CD14-positive monocyte (primary cell): Measurements from ENCODE around the gene RNF133. TPM values are rescaled to one million over a fixed set of nuclear protein-coding genes. Genes with fewer than 3 reads are reported as not detected.
A peak's percentile ranks its signal among the peaks of the same experiment; 100 is the strongest.

Experiments
- DNase-seq, 3 donors: peaks; one replicate each; pipeline ENCODE4 v3.0.0-alpha.2; 2011 to 2022
- H2AFZ ChIP-seq: 2 replicates; pipeline ENCODE4 v1.6.0; 2012; ENCODE audit warnings: mild to moderate bottlenecking, low read depth, low read length, inconsistent platforms; ENCODE audit not compliant: insufficient read depth, poor library complexity, severe bottlenecking
- H3K27ac ChIP-seq, 2 donors: 1 replicate in 1 of 2; 2 replicates in 1 of 2; pipeline ENCODE4 v1.5.1; 2012 to 2013; ENCODE audit warnings: low read length in 2 of 2, control low read depth in 1 of 2, inconsistent platforms in 1 of 2, low read depth in 1 of 2, mild to moderate bottlenecking in 1 of 2
- H3K27me3 ChIP-seq, 2 donors: one replicate each; pipeline versions ENCODE4 v1.6.0 to v1.6.1; 2011 to 2013; ENCODE audit warnings: low read length in 2 of 2; ENCODE audit not compliant: control insufficient read depth in 2 of 2, insufficient read depth in 2 of 2
- H3K36me3 ChIP-seq, 2 donors: replicated peaks in 1 of 2; 1 replicate in 1 of 2; 2 replicates in 1 of 2; pipeline versions ENCODE4 v1.5.1 to v1.6.1; 2012 to 2013; ENCODE audit warnings: low read length in 2 of 2, control low read depth in 1 of 2, inconsistent platforms in 1 of 2, mild to moderate bottlenecking in 1 of 2; ENCODE audit not compliant: insufficient read depth in 2 of 2, control insufficient read depth in 1 of 2
- H3K4me1 ChIP-seq, 2 donors: 1 replicate in 1 of 2; 2 replicates in 1 of 2; pipeline versions ENCODE4 v1.5.1 to v1.6.1; 2012 to 2013; ENCODE audit warnings: low read length in 2 of 2, control low read depth in 1 of 2, inconsistent platforms in 1 of 2, mild to moderate bottlenecking in 1 of 2, moderate library complexity in 1 of 2; ENCODE audit not compliant: insufficient read depth in 2 of 2, control insufficient read depth in 1 of 2
- H3K4me2 ChIP-seq: replicated peaks from 2 replicates; pipeline ENCODE3; 2012; ENCODE audit warnings: low read length, moderate library complexity, mild to moderate bottlenecking; ENCODE audit not compliant: poor library complexity, severe bottlenecking; ENCODE audit errors: extremely low read depth
- H3K4me3 ChIP-seq, 3 experiments: fragments of 200-600 bp in 1 of 3; sonication (generic) in 1 of 3; replicated peaks in 1 of 3; 1 replicate in 2 of 3; 2 replicates in 1 of 3; pipeline ENCODE4 v1.5.1; 2011 to 2013; ENCODE audit warnings: low read length in 3 of 3, mild to moderate bottlenecking in 3 of 3, control low read depth in 2 of 3, low read depth in 2 of 3, inconsistent platforms in 1 of 3, moderate library complexity in 1 of 3
- H3K79me2 ChIP-seq: 2 replicates; pipeline ENCODE4 v1.6.0; 2012; ENCODE audit warnings: mild to moderate bottlenecking, control low read depth, inconsistent platforms, low read length, moderate library complexity; ENCODE audit not compliant: insufficient read depth
- H3K9ac ChIP-seq: 2 replicates; pipeline ENCODE4 v1.6.0; 2017; ENCODE audit warnings: low read length, mild to moderate bottlenecking; ENCODE audit not compliant: insufficient read depth, poor library complexity, severe bottlenecking
- H3K9me3 ChIP-seq, 2 donors: replicated peaks in 1 of 2; 1 replicate in 1 of 2; 2 replicates in 1 of 2; pipeline versions ENCODE4 v1.5.1 to v1.6.1; 2012 to 2013; ENCODE audit warnings: low read length in 2 of 2, control low read depth in 1 of 2; ENCODE audit not compliant: control insufficient read depth in 1 of 2, insufficient read depth in 1 of 2
- H4K20me1 ChIP-seq: 2 replicates; pipeline ENCODE4 v1.6.0; 2012; ENCODE audit warnings: mild to moderate bottlenecking, low read length, control low read depth, moderate library complexity; ENCODE audit not compliant: insufficient read depth
- H3K27ac Mint-ChIP-seq, 7 donors: one replicate each; pipeline ENCODE4 v1.8.0; 2020; ENCODE audit warnings: mild to moderate bottlenecking in 7 of 7, mixed read lengths in 7 of 7, moderate library complexity in 6 of 7, inconsistent platforms in 2 of 7
- H3K27me3 Mint-ChIP-seq, 3 donors: one replicate each; pipeline ENCODE4 v1.8.0; 2021 to 2022; ENCODE audit warnings: low read depth in 3 of 3, mild to moderate bottlenecking in 3 of 3, mixed read lengths in 3 of 3, moderate library complexity in 3 of 3, inconsistent platforms in 1 of 3
- H3K36me3 Mint-ChIP-seq, 2 donors: one replicate each; pipeline ENCODE4 v1.8.0; 2020; ENCODE audit warnings: mixed read lengths in 2 of 2, inconsistent platforms in 1 of 2, mild to moderate bottlenecking in 1 of 2
- H3K4me1 Mint-ChIP-seq: one replicate; pipeline ENCODE4 v1.8.0; 2020; ENCODE audit warnings: mild to moderate bottlenecking, mixed read lengths
- H3K4me3 Mint-ChIP-seq, 2 donors: one replicate each; pipeline ENCODE4 v1.8.0; 2020; ENCODE audit warnings: mild to moderate bottlenecking in 2 of 2, mixed read lengths in 2 of 2, moderate library complexity in 1 of 2
- H3K9me3 Mint-ChIP-seq, 7 donors: one replicate each; pipeline ENCODE4 v1.8.0; 2020 to 2022; ENCODE audit warnings: mixed read lengths in 7 of 7, mild to moderate bottlenecking in 6 of 7, moderate library complexity in 6 of 7, inconsistent platforms in 2 of 7
- WGBS: methylation state at CpG from one replicate; pipeline ENCODE4 v1.1.5; 2013; ENCODE audit warnings: missing lambda C conversion rate; ENCODE audit not compliant: insufficient coverage; 5-methylcytosine and 5-hydroxymethylcytosine counted together
- intact Hi-C, 2 donors: fragments of 100-400 bp; cut with micrococcal nuclease; formaldehyde crosslinking; loops; one replicate each; pipeline versions ENCODE4 v1.15.0 to v1.15.1; 2023
- polyA plus RNA-seq, 3 donors: library from polyadenylated mRNA; depleted of rRNA in 1 of 3; unstranded in 2 of 3; stranded (reverse) in 1 of 3; fragments of 300-500 nt in 2 of 3; fragments of >200 nt in 1 of 3; fragmentation: Illumina TruSeq in 2 of 3; gene quantifications; 1 replicate in 2 of 3; 2 replicates in 1 of 3; pipeline ENCODE4 v1.2.3, GENCODE V29; 2012 to 2021
- TF ChIP-seq, protein P1 (sequence below): fragments of 200-600 bp; IDR thresholded peaks from one replicate; pipeline ENCODE4 v1.8.0; 2022; ENCODE audit warnings: antibody characterized with exemption, mild to moderate bottlenecking

Gene RNF133
- polyA plus RNA-seq, 3 donors: not detected

DNA sequence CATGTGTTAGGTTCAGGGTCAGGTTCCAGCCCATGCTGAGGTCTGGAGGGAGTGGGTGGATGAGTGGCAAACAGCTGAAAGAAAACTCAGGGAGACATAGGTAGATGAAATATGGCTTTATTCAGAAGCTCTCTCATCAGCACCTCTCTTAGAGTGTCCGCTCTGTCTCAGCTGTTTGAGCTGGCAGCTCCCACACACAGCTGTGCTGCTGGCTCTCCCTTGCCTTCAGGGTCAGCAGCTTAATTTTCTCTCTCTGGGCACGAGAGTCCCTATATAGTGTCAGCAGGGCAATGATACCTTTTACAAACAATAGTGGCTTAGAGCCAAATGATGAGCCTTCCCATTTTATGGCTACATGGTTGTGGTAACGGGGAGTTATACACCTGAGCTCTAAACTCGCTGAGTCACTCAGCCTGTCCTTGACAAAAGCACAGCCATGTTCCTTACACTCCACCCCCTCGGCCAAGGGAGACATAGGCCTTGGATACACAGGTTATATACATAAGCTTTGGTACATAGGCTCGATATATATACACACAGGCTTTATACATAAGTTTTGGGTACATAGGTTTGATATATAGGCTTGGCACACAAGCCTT lies 10.4 kb downstream of the RNF133 start:
- Histone ChIP-seq H3K9ac (no peak overlapping the region), H3K9me3 (peaks cover 8 to 34% of the 10 kb centered on the region in 2 donors), H2AFZ (no peak overlapping the region), H3K79me2 (no peaks in the 10 kb centered on the region), H3K4me1 (no peaks in the 10 kb centered on the region), H4K20me1 (no peaks in the 10 kb centered on the region), H3K27ac (no peak overlapping the region), H3K4me2 (no peak overlapping the region), H3K36me3 (no peaks in the 10 kb centered on the region), H3K27me3 (no peaks in the 10 kb centered on the region), H3K4me3 (no peak overlapping the region)
- H3K4me1 Mint-ChIP-seq: no peaks in the 10 kb centered on the region
- H3K27me3 Mint-ChIP-seq: no peaks in the 10 kb centered on the region
- H3K36me3 Mint-ChIP-seq: no peaks in the 10 kb centered on the region
- TF ChIP-seq, protein P1, sequence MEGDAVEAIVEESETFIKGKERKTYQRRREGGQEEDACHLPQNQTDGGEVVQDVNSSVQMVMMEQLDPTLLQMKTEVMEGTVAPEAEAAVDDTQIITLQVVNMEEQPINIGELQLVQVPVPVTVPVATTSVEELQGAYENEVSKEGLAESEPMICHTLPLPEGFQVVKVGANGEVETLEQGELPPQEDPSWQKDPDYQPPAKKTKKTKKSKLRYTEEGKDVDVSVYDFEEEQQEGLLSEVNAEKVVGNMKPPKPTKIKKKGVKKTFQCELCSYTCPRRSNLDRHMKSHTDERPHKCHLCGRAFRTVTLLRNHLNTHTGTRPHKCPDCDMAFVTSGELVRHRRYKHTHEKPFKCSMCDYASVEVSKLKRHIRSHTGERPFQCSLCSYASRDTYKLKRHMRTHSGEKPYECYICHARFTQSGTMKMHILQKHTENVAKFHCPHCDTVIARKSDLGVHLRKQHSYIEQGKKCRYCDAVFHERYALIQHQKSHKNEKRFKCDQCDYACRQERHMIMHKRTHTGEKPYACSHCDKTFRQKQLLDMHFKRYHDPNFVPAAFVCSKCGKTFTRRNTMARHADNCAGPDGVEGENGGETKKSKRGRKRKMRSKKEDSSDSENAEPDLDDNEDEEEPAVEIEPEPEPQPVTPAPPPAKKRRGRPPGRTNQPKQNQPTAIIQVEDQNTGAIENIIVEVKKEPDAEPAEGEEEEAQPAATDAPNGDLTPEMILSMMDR: no peak
- intact Hi-C loops: no loop called here
- peaks cover 0 to 13% (median 4%) of the 10 kb centered on the region in 7 donors for H3K9me3 Mint-ChIP-seq
- 100% methylated on average over 1 of the region's 6 CpGs for WGBS
- DNase-seq: no peak
- H3K4me3 Mint-ChIP-seq: no peak overlapping the region
- peak overlapping the region in 1 of 7 donors; percentile 61 for H3K27ac Mint-ChIP-seq

DNA sequence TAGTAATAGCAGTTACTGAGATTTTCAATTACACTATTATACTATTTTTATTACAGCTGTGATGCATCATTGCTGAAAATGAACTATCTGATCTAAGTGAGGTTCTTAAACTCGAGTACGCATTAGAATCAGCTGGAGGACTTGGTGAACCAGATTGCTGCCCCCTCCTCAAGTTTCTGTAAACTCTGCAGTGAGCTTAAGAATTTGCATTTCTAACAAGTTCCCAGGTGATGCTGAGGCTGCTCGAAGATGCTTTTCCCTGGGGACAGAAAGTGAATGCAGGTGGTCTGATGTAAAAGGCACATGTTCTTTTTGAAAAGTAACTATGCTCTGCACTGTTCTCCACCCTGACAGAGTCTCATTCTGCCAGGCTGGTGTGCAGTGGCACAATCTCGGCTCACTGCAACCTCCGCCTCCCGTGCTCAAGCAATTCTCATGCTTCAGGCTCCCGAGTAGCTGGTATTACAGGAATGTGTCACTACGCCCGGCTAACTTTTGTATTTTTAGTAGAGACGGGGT lies 12.5 kb downstream of the RNF133 start:
- WGBS: 66% methylated on average over 9 of the region's 10 CpGs
- H3K27me3 Mint-ChIP-seq: no peaks in the 10 kb centered on the region
- Histone ChIP-seq H3K4me1 (no peaks in the 10 kb centered on the region), H3K9me3 (peaks cover 4 to 20% of the 10 kb centered on the region in 2 donors), H3K27ac (no peak overlapping the region), H4K20me1 (no peaks in the 10 kb centered on the region), H3K27me3 (no peaks in the 10 kb centered on the region), H3K4me2 (no peak overlapping the region), H3K4me3 (no peak overlapping the region), H3K36me3 (no peaks in the 10 kb centered on the region), H2AFZ (no peak overlapping the region), H3K9ac (no peak overlapping the region), H3K79me2 (no peaks in the 10 kb centered on the region)
- peaks cover 0 to 15% (median 3%) of the 10 kb centered on the region in 7 donors for H3K9me3 Mint-ChIP-seq
- intact Hi-C loops: no loop called here
- H3K27ac Mint-ChIP-seq: no peak overlapping the region
- H3K4me3 Mint-ChIP-seq: no peak overlapping the region
- H3K36me3 Mint-ChIP-seq: no peaks in the 10 kb centered on the region
- TF ChIP-seq, protein P1: no peak
- no peaks in the 10 kb centered on the region for H3K4me1 Mint-ChIP-seq
- DNase-seq: no peak
